ENCODE results near the gene CCDC50. TPM values are rescaled to one million over a fixed set of nuclear protein-coding genes. Genes with fewer than 3 reads are reported as not detected.

The CCDC50 gene
- total and polyA plus RNA-seq, 10 of the 15 experiments (the other 5 are each of a cell fraction or from before 2014, with no cell fraction given), result 46.7 to 150 (median 125) TPM

DNA sequence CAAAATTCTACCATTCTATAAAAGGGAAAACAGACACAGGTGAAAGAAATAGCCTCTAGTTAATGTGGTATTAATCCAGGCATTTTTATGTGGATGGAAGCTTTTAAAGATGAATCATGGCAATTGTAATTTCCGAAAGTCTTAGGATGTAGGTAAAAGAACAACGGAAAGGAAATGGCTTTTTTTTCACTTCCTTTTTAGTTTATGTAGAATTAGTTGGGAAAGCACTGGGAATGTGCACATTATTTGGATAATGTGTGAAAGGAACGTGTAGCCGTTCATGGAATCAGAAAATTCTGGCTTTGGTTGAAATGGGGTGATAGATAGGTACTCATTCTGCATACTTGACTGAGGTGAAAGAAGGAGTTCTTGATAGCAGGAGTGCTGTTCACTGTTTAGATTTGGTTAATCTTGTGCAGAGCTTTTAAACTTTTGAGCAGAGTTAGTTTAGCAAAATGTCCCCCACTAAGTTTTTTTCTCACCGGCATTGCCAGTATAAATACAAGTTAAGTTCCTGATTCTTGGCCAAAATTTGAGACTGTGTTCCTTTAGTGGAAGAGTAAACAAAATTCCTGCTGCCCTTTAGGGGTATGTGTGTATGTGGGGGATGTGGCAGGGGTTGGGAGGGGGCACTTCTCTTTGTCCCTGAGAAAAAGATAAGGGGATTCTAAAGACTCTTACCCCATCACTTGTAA is 21.3 kb downstream of the CCDC50 start:
- H3K4me1 ChIP-seq (ENCODE audit: control insufficient read depth, insufficient read depth, low read length), result peaks cover 9% of the 10 kb centered on the region; the same call in 1 of the 2 replicates
- SMC1A ChIA-PET (ENCODE audit: uncharacterized antibody, unreplicated experiment), result interaction anchor here (0.6 to 1.8 kb wide), 10 partner anchors 8 to 205 kb away, joined by 3 to 24 read pairs (median 4); partner anchors contain the start of gene CCDC50
- H3K4me2 ChIP-seq (ENCODE audit: control insufficient read depth, insufficient read depth), result no peak overlapping the region
- DNase-seq (ENCODE audit: low read depth, low spot score) (no peak), FAIRE-seq (no peak), ATAC-seq (no peak)
- intact Hi-C loops (cut with micrococcal nuclease; ENCODE audit: unreplicated experiment), result no loop called here
- H2AFZ ChIP-seq (ENCODE audit: control insufficient read depth, low read depth, low read length), result no peak overlapping the region
- H3K9me3 ChIP-seq (replicated peaks; ENCODE audit: control insufficient read depth, insufficient read depth, low read length), result no peaks in the 10 kb centered on the region
- no peaks in the 10 kb centered on the region for H4K20me1 ChIP-seq (ENCODE audit: control insufficient read depth, insufficient read depth)
- H3K27ac ChIP-seq (ENCODE audit: control insufficient read depth, insufficient read depth), result no peak overlapping the region
- H3K9ac ChIP-seq (ENCODE audit: control insufficient read depth, insufficient read depth, low read length), result no peak overlapping the region
- 87% methylated on average over 5 of the region's 5 CpGs for WGBS (ENCODE audit: insufficient coverage, insufficient replicate concordance, low lambda C conversion rate, missing lambda C conversion rate)
- H3K36me3 ChIP-seq (ENCODE audit: control insufficient read depth in 2 of 2, insufficient read depth in 2 of 2, low read length in 1 of 2), result no peaks in the 10 kb centered on the region
- no peaks in the 10 kb centered on the region for H3K27me3 ChIP-seq (replicated peaks in 1 of 2; ENCODE audit: control insufficient read depth in 2 of 2, insufficient read depth in 2 of 2, low read length in 1 of 2)
- RAD21 ChIA-PET (ENCODE audit: unreplicated experiment), result interaction anchor here (1.0 to 1.8 kb wide), 5 partner anchors 10 to 106 kb away, joined by 3 to 6 read pairs (median 5); no protein-coding TSS in a partner anchor
- TF ChIP-seq SMAD5 (IDR thresholded peaks at IDR 0.05; ENCODE audit: low read depth) (no peak), RELA (IDR thresholded peaks at IDR 0.05; ENCODE audit: borderline replicate concordance, partially characterized antibody) (no peak), SREBF1 (IDR thresholded peaks at IDR 0.05; ENCODE audit: low read length) (no peak), GATAD2B (conservative IDR thresholded peaks at IDR 0.05; ENCODE audit: low read depth) (no peak), HCFC1 (IDR thresholded peaks at IDR 0.05; ENCODE audit: low read length) (no peak), BHLHE40 (IDR thresholded peaks at IDR 0.05; ENCODE audit: borderline replicate concordance in 1 of 2, low read depth in 2 of 2, low read length in 1 of 2) (no peak), YBX1 (IDR thresholded peaks at IDR 0.05) (no peak)
- TF ChIP-seq, protein P1, sequence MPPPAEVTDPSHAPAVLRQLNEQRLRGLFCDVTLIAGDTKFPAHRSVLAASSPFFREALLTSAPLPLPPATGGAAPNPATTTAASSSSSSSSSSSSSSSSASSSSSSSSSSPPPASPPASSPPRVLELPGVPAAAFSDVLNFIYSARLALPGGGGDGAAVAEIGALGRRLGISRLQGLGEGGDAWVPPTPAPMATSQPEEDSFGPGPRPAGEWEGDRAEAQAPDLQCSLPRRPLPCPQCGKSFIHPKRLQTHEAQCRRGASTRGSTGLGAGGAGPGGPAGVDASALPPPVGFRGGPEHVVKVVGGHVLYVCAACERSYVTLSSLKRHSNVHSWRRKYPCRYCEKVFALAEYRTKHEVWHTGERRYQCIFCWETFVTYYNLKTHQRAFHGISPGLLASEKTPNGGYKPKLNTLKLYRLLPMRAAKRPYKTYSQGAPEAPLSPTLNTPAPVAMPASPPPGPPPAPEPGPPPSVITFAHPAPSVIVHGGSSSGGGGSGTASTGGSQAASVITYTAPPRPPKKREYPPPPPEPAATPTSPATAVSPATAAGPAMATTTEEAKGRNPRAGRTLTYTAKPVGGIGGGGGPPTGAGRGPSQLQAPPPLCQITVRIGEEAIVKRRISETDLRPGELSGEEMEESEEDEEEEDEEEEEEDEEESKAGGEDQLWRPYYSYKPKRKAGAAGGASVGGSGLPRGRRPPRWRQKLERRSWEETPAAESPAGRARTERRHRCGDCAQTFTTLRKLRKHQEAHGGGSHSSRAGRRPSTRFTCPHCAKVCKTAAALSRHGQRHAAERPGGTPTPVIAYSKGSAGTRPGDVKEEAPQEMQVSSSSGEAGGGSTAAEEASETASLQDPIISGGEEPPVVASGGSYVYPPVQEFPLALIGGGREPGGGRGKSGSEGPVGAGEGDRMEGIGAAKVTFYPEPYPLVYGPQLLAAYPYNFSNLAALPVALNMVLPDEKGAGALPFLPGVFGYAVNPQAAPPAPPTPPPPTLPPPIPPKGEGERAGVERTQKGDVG (CRISPR knock-in tag; IDR thresholded peaks at IDR 0.05), result no peak
- TF ChIP-seq, protein P2, sequence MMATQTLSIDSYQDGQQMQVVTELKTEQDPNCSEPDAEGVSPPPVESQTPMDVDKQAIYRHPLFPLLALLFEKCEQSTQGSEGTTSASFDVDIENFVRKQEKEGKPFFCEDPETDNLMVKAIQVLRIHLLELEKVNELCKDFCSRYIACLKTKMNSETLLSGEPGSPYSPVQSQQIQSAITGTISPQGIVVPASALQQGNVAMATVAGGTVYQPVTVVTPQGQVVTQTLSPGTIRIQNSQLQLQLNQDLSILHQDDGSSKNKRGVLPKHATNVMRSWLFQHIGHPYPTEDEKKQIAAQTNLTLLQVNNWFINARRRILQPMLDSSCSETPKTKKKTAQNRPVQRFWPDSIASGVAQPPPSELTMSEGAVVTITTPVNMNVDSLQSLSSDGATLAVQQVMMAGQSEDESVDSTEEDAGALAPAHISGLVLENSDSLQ (IDR thresholded peaks at IDR 0.05), result no peak
- in situ Hi-C loops (cut with MboI), result no loop called here
- peaks cover 38% of the 10 kb centered on the region for H3K79me2 ChIP-seq (ENCODE audit: control insufficient read depth, insufficient read depth, low read length)
- no peak overlapping the region for H3K4me3 ChIP-seq
- no TSS peak for BruUV-seq (replicated peaks)
- CTCF ChIA-PET, result interaction anchor here (0.6 to 1.5 kb wide), 6 partner anchors 10 to 113 kb away, joined by 3 to 5 read pairs (median 3); no protein-coding TSS in a partner anchor
- POLR2A ChIA-PET, result interaction anchor here (0.7 to 5.2 kb wide), 2 partner anchors 12 to 20 kb away, joined by 3 to 49 read pairs; partner anchors contain the start of gene UTS2B

All from GM12878 (cell line).